B cell (primary cell): ENCODE results near the gene UBN2. TPM values are rescaled to one million over a fixed set of nuclear protein-coding genes. Genes with fewer than 3 reads are reported as not detected.

Experiments
- ATAC-seq: fragments of 200-7000 bp; cut with Tn5 transposase; one replicate; pipeline ENCODE4 v1.10.0; 2021; ENCODE audit warnings: low read depth, mild to moderate bottlenecking, moderate number of reproducible peaks, moderate library complexity
- CTCF ChIA-PET: fragments of 350-600 bp; sonication (Branson Sonifier 250); formaldehyde crosslinking; loops from one replicate; lab custom pipeline; 2021; ENCODE audit warnings: antibody characterized with exemption, inconsistent platforms; lab: Charles Lee
- POLR2A ChIA-PET: fragments of 350-600 bp; sonication (Branson Sonifier 250); formaldehyde crosslinking; loops from one replicate; lab custom pipeline; 2021; ENCODE audit warnings: antibody characterized with exemption; lab: Charles Lee
- DNase-seq: peaks from one replicate; pipeline ENCODE4 v3.0.0; 2013
- H2AFZ ChIP-seq: 2 replicates; pipeline ENCODE4 v1.6.1; 2012; ENCODE audit warnings: mild to moderate bottlenecking, low read depth, low read length; ENCODE audit not compliant: insufficient read depth, poor library complexity, severe bottlenecking
- H3K27ac ChIP-seq, 2 donors: 1 replicate in 1 of 2; 2 replicates in 1 of 2; pipeline ENCODE4 v1.5.1; 2012 to 2013; ENCODE audit warnings: low read length in 2 of 2, mild to moderate bottlenecking in 2 of 2, moderate library complexity in 1 of 2
- H3K27me3 ChIP-seq, 4 experiments: fragments of 200-600 bp in 1 of 4; sonication (generic) in 1 of 4; replicated peaks in 1 of 4; 1 replicate in 2 of 4; 2 replicates in 2 of 4; pipeline versions ENCODE4 v1.6.1 to v1.7.0; 2013 to 2016; ENCODE audit warnings: low read length in 3 of 4, mild to moderate bottlenecking in 2 of 4, mixed read lengths in 1 of 4, moderate library complexity in 1 of 4; ENCODE audit not compliant: insufficient read depth in 4 of 4, control insufficient read depth in 3 of 4; ENCODE audit errors: control extremely low read depth in 1 of 4
- H3K36me3 ChIP-seq, 2 experiments: replicated peaks in 1 of 2; 1 replicate in 1 of 2; 2 replicates in 1 of 2; pipeline versions ENCODE4 v1.6.1 to v1.7.1; 2013; ENCODE audit warnings: low read length in 1 of 2; ENCODE audit not compliant: insufficient read depth in 2 of 2, control insufficient read depth in 1 of 2; ENCODE audit errors: control extremely low read depth in 1 of 2, extremely low read depth in 1 of 2
- H3K4me1 ChIP-seq, 2 donors: fragments of 200-600 bp in 1 of 2; sonication (generic) in 1 of 2; 1 replicate in 1 of 2; 2 replicates in 1 of 2; pipeline versions ENCODE4 v1.5.1 to v1.6.1; 2013 to 2017; ENCODE audit warnings: low read length in 2 of 2; ENCODE audit not compliant: control insufficient read depth in 2 of 2, insufficient read depth in 2 of 2
- H3K4me2 ChIP-seq: replicated peaks from 2 replicates; pipeline ENCODE3; 2012; ENCODE audit warnings: mild to moderate bottlenecking, low read depth, low read length; ENCODE audit not compliant: poor library complexity, severe bottlenecking
- H3K4me3 ChIP-seq, 5 experiments: fragments of 200-600 bp in 1 of 5; sonication (generic) in 1 of 5; 1 replicate in 3 of 5; 2 replicates in 2 of 5; pipeline versions ENCODE4 v1.5.1 to v1.7.0; 2011 to 2016; ENCODE audit warnings: low read length in 4 of 5, mild to moderate bottlenecking in 4 of 5, low read depth in 2 of 5, control low read depth in 1 of 5, moderate library complexity in 1 of 5; ENCODE audit not compliant: insufficient read depth in 1 of 5; ENCODE audit errors: control extremely low read depth in 1 of 5, extremely low read depth in 1 of 5
- H3K79me2 ChIP-seq: fragments of 200-600 bp; sonication (generic); one replicate; pipeline ENCODE4 v1.6.0; 2016; ENCODE audit warnings: low read length; ENCODE audit not compliant: control insufficient read depth, insufficient read depth
- H3K9ac ChIP-seq: fragments of 200-600 bp; sonication (generic); 2 replicates; pipeline ENCODE4 v1.6.1; 2017; ENCODE audit warnings: mild to moderate bottlenecking, low read length, moderate library complexity
- H3K9me3 ChIP-seq, 3 donors: one replicate each; pipeline versions ENCODE4 v1.6.1 to v1.7.1; 2013; ENCODE audit warnings: low read length in 2 of 3; ENCODE audit not compliant: control insufficient read depth in 2 of 3, insufficient read depth in 1 of 3; ENCODE audit errors: control extremely low read depth in 1 of 3
- H4K20me1 ChIP-seq: 2 replicates; pipeline ENCODE4 v1.6.0; 2012; ENCODE audit warnings: mild to moderate bottlenecking, low read length; ENCODE audit not compliant: insufficient read depth, control insufficient read depth, poor library complexity, severe bottlenecking
- H3K27ac Mint-ChIP-seq: one replicate; pipeline ENCODE4 v1.8.0; 2021; ENCODE audit warnings: mixed read lengths
- H3K27me3 Mint-ChIP-seq: one replicate; pipeline ENCODE4 v1.8.0; 2021; ENCODE audit warnings: mixed read lengths
- H3K4me1 Mint-ChIP-seq: one replicate; pipeline ENCODE4 v1.8.0; 2021; ENCODE audit warnings: mixed read lengths
- H3K4me3 Mint-ChIP-seq: one replicate; pipeline ENCODE4 v1.8.0; 2021; ENCODE audit warnings: mixed read lengths
- H3K9me3 Mint-ChIP-seq: one replicate; pipeline ENCODE4 v1.8.0; 2022; ENCODE audit warnings: mixed read lengths; ENCODE audit not compliant: insufficient read depth
- EZH2 ChIP-seq: IDR thresholded peaks from 2 replicates; pipeline ENCODE4 v1.6.1; 2012; ENCODE audit warnings: borderline replicate concordance, low read depth, mild to moderate bottlenecking, moderate library complexity, low read length; ENCODE audit not compliant: insufficient read depth, poor library complexity, severe bottlenecking
- WGBS: methylation state at CpG from one replicate; pipeline ENCODE4 v1.1.5; 2013; ENCODE audit warnings: missing lambda C conversion rate; ENCODE audit not compliant: insufficient coverage; 5-methylcytosine and 5-hydroxymethylcytosine counted together
- intact Hi-C: fragments of 100-400 bp; cut with micrococcal nuclease; formaldehyde crosslinking; loops from one replicate; pipeline ENCODE4 v1.10.0; 2022
- polyA plus RNA-seq: library from polyadenylated mRNA; depleted of rRNA; stranded (reverse); fragments of >200 nt; gene quantifications from 2 replicates; pipeline ENCODE4 v1.2.3, GENCODE V29; 2012
- total RNA-seq, 2 donors: library from RNA; stranded (reverse); fragments of 120-200 nt in 1 of 2; gene quantifications; 1 replicate in 1 of 2; 2 replicates in 1 of 2; pipeline versions ENCODE4 v1.2.3 to v1.2.4, GENCODE V29; 2013 to 2022
- TF ChIP-seq, protein P1 (sequence below): fragments of 200-600 bp; IDR thresholded peaks from one replicate; pipeline ENCODE4 v1.8.0; 2022; ENCODE audit warnings: antibody characterized with exemption, mild to moderate bottlenecking

The UBN2 gene
- total and polyA plus RNA-seq, 2 donors (not counting 1 experiment from before 2014, with no cell fraction given) = 2.4 to 33.4 TPM

GRCh38 chr7:139252451-139252850 lies 21.4 kb downstream of the UBN2 start:
- H3K4me2 ChIP-seq = no peak overlapping the region
- no peaks in the 10 kb centered on the region for H3K79me2 ChIP-seq
- H3K36me3 ChIP-seq = peaks cover 8 to 45% of the 10 kb centered on the region in 2 experiments
- ChIA-PET POLR2A (no interaction called here), CTCF (no interaction called here)
- Mint-ChIP-seq H3K9me3 (no peaks in the 10 kb centered on the region), H3K27ac (no peak overlapping the region), H3K27me3 (no peaks in the 10 kb centered on the region), H3K4me3 (no peak overlapping the region), H3K4me1 (no peaks in the 10 kb centered on the region)
- no peak overlapping the region for H2AFZ ChIP-seq
- TF ChIP-seq EZH2 = no peak
- TF ChIP-seq, protein P1, sequence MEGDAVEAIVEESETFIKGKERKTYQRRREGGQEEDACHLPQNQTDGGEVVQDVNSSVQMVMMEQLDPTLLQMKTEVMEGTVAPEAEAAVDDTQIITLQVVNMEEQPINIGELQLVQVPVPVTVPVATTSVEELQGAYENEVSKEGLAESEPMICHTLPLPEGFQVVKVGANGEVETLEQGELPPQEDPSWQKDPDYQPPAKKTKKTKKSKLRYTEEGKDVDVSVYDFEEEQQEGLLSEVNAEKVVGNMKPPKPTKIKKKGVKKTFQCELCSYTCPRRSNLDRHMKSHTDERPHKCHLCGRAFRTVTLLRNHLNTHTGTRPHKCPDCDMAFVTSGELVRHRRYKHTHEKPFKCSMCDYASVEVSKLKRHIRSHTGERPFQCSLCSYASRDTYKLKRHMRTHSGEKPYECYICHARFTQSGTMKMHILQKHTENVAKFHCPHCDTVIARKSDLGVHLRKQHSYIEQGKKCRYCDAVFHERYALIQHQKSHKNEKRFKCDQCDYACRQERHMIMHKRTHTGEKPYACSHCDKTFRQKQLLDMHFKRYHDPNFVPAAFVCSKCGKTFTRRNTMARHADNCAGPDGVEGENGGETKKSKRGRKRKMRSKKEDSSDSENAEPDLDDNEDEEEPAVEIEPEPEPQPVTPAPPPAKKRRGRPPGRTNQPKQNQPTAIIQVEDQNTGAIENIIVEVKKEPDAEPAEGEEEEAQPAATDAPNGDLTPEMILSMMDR = no peak
- WGBS = no CpG with 5 or more reads among the region's 3 CpGs
- no peaks in the 10 kb centered on the region for H4K20me1 ChIP-seq
- no peaks in the 10 kb centered on the region for H3K4me1 ChIP-seq
- no peak for ATAC-seq
- intact Hi-C loops = no loop called here
- no peak overlapping the region for H3K9ac ChIP-seq
- H3K27me3 ChIP-seq = no peaks in the 10 kb centered on the region
- H3K9me3 ChIP-seq = no peaks in the 10 kb centered on the region
- H3K27ac ChIP-seq = no peak overlapping the region
- H3K4me3 ChIP-seq = no peak overlapping the region
- DNase-seq = no peak

GRCh38 chr7:139254281-139254680 lies 23.2 kb downstream of the UBN2 start:
- Histone ChIP-seq H2AFZ (no peak overlapping the region), H3K9me3 (no peaks in the 10 kb centered on the region), H3K36me3 (peaks cover 2 to 43% of the 10 kb centered on the region in 2 experiments), H3K4me1 (no peaks in the 10 kb centered on the region), H3K27ac (no peak overlapping the region), H4K20me1 (no peaks in the 10 kb centered on the region), H3K79me2 (no peaks in the 10 kb centered on the region), H3K9ac (no peak overlapping the region), H3K27me3 (no peaks in the 10 kb centered on the region), H3K4me3 (no peak overlapping the region), H3K4me2 (no peak overlapping the region)
- TF ChIP-seq EZH2 = no peak
- TF ChIP-seq, protein P1 = no peak
- DNase-seq (no peak), ATAC-seq (no peak)
- H3K27me3 Mint-ChIP-seq = no peaks in the 10 kb centered on the region
- H3K4me3 Mint-ChIP-seq = no peak overlapping the region
- no peaks in the 10 kb centered on the region for H3K9me3 Mint-ChIP-seq
- WGBS = 94% methylated on average over 3 of the region's 6 CpGs
- no peak overlapping the region for H3K27ac Mint-ChIP-seq
- no peaks in the 10 kb centered on the region for H3K4me1 Mint-ChIP-seq
- CTCF ChIA-PET = no interaction called here
- intact Hi-C loops = no loop called here
- POLR2A ChIA-PET = no interaction called here
